NCI-H510A (cell line): ENCODE results near the gene DBF4B.
A peak's percentile ranks its signal among the peaks of the same experiment; 100 is the strongest.
"Not testable (repeated sequence)": the region's sequence is repeated elsewhere in the genome, so short reads cannot be mapped to it uniquely, and the experiment has no call there.

ENCODE experiments used
- DNase-seq: peaks from one replicate; lab custom pipeline; 2025; lab: John Stamatoyannopoulos, UW

Gene DBF4B

DNA sequence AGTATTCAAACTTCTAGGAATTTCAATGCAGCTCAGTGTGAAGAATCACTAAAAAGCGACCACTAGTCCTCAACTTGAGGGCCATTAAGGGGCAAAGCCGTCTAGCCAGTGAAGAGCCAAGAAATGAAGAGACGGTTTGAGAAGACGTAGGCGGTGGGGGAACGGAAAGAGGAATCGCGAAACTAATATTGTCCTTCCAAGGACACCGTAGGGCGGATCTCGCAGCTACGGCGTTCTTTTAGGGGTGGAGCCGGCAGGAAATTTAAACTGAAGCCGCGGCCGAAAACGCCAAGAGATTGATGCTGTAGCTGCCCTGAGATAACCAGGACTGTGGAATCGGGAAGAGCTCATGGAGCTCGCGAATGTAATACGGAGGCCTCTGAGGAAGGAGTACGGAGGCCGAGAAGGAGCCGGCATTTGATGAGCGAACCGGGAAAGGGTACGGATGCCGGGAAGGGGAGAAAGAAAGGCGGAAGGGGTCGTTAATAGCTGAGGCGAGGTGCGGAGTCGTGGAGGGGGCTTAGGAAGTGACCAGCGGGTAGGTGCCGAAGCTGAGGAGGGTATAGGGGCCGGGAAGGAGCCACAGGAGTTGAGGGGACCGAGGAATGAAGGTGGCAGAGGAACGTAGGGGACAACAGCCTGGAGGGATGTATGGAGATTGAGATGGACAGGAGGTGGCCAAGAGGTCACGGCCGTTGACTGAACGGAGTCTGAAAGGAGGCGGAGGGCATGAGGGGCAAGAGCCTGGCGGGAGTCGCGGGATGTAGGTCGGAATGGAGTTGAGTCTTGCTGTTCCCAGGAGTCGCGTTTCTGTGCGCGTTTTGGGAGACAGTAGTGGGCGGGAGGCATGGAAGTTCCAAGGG is at the start of gene DBF4B:
TSS of gene DBF4B (plus strand) at position 265 of the 863 bp plus-strand sequence. CDS start at position 421, 156 bp downstream.
- peak; percentile 80 for DNase-seq

- DNase-seq, result no peak
Observed at GRCh38 chr17:44661835-44662234, 46.6 kb upstream of the DBF4B start.

DNA sequence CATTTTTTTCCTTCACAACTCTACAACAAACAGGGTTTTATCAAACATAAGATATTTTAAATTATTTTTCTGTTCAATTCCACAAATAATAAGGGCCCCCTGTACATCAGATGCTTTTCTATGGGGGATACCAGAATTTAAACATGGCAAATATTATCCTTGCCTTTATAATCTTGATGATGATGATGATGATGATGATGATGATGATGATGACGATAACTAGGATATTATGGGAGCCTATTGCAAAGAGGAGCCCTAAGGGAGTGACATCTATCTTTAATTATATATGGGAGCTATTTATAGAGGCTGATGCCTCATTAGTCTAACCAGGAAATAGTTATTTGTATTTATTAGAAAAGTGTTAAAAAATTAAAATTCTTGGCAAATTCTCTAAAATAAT is 45.4 kb upstream of the DBF4B start:
- no peak for DNase-seq

GRCh38 chr17:44664867-44665266 is 43.6 kb upstream of the DBF4B start:
- DNase-seq, result no peak

GRCh38 chr17:44666006-44666405 is 42.5 kb upstream of the DBF4B start:
- DNase-seq, result no peak

DNA sequence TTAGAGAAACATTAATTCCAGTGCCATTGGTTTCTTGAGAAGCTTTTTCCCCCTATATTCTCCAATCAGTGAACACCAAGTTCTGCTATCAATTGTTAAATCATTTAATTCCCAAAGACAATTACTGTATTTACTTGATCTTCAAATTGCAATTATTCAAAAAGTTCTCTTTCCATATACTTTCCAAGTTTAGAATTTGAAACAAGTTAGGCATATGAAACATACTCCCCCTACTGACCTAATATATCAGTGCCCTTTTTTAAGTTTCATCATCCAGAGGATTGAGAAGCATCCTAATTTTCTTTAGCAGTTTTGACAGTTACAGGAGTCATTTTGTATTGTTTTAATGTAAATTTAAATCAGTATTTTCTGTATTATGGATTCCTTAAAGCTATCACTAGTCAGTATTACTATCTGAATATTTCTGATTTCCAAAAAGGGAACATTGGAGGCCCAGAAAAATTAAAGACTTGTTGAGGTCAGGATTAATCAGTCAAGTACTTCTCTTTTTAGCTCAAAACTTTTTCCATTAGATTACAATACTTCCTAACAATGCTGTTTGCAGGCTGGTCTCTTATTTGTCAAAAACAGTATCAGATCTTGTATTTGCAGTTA is 35.9 kb upstream of the DBF4B start:
- no peak for DNase-seq

DNA sequence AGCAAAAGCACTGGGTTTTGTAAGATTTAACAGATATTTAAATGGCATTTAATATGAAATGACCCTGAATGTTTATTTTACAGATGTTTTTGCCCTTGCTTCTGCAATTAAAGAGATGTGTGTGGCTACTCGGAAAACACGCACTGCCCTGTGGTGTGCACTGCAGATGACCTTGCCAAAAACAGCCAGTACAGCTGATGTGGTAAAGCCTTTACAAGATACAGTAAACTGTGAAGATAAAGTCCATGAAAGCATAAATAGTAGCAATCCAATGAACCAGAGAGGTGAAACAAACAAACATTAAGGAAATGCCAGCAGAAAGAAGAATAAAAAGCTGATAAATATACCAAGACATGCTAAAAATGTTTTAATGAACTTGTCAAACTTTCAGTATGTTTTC is 34.6 kb upstream of the DBF4B start:
- no peak for DNase-seq

- no peak for DNase-seq
Observed at GRCh38 chr17:44677136-44677535, 31.3 kb upstream of the DBF4B start.

DNA sequence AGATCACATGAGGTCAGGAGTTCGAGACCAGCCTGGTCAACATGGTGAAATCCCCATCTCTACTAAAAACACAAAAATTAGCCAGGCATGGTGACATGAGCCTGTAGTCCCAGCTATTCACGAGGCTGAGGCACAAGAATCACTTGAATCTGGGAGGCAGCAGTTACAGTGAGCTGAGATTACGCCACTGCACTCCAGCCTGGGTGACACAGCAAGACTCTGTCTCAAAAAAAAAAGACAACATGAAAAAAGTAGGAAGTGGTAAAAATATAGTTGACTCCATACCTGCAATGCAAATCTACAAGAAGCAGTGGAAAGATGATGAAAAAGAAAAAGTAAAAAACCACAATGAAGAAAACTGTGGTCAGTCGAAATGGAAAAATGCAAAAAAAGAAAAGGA is 25.2 kb upstream of the DBF4B start:
- not testable (repeated sequence) for DNase-seq

GRCh38 chr17:44687756-44688155 is 20.7 kb upstream of the DBF4B start:
- no peak for DNase-seq

- DNase-seq, result no peak
Observed at GRCh38 chr17:44688200-44688599, 20.3 kb upstream of the DBF4B start.

DNA sequence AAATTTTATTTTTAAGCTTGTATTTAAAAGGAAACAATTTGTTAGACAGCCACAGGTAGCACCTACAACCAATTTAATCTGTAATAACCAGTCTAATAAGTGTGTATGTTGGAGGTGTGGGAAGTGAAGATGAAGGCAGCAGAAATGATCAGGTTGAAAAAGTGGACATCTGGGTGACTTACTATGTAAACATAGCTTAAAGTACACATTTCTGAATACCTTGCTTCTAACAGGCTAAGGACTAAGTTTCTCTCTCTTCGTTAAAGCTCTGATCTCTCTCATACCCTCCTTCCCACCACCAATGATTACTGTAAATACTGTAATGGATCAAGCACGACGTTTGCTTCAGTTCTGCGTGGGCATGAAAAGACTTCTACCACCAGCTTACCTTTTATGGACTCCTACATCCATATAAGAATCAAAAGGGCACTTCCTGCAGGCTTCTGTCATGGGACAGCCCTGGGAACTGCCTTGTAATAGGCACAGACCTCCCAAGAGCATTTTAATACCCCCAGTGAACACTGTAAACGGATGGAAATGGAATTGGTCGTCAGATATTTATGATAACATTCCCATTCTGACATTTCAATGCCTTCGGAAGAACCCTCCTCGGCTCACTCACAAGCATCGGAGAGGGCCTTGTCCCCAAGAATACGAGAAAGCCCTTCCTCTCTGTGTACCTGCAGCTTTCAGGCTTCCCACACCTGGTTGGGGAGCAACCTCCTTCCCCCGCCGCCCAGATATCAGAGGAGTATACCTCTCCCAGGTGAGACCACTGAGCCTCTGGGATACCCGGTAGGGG is 19.6 kb upstream of the DBF4B start:
- no peak for DNase-seq

DNA sequence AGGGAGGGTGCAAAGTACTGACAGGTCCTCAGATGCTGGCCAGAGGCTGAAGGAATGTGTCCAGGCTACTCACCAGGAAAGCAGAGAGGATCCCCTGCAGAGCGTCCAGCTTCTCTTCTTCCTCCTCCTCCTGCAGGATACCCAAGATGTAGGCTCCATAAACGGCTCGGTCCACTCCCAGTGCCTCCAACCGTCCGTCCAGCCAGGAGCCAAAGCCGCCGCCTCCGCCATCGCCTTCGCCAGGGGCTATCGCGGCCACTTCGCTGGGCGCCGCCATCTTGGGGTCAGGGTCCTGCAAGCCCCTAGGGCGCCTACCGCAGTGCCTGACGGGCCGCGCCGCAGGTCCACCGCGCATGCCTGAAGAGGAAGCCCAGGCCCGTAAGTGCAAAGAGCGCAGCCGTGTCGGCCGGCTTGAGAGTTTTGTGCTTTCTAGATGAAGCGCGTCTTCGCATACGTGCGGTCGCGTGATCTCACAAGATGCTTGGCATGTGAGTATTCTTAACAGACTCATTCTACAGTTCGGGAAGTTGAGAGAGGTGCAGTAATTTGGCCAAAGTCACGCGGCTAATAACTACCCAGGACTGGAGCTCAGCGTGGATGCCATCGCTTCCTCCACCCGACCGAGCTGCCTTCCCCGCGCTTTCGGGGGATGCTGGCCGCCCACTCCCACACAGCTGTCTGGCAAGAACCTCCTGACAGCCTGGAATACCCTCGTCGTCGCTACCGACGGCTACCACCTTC is 18.8 kb upstream of the DBF4B start, which contains the start of gene CCDC43:
TSS of gene CCDC43 (minus strand) at position 300 of the 741 bp plus-strand sequence. CDS start at position 277, 23 bp downstream.
- peak; percentile 39 for DNase-seq

DNA sequence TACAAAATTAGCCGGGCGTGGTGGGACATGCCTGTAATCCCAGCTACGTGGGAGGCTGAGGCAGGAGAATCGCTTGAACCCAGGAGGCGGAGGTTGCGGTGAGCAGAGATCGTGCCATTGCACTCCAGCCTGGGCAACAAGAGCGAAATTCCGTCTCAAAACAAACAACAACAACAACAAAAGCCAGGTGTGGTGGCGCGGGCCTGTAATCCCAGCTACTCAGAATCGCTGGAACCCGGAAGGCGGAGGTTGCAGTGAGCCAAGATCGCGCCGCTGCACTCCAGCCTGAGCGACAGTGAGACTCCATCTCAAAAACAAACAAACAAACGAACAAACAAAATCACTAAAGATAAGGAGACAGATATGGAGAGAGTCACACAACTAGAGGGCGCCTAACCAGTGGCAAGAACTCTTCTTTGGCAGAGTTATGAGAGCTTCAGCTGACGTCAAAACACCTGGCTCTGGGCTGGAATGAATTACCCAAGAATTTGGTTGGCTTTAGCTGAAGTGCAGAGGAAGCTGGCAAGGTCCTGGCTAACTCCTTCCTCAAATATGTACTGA is 17.6 kb upstream of the DBF4B start:
- not testable (repeated sequence) for DNase-seq

DNA sequence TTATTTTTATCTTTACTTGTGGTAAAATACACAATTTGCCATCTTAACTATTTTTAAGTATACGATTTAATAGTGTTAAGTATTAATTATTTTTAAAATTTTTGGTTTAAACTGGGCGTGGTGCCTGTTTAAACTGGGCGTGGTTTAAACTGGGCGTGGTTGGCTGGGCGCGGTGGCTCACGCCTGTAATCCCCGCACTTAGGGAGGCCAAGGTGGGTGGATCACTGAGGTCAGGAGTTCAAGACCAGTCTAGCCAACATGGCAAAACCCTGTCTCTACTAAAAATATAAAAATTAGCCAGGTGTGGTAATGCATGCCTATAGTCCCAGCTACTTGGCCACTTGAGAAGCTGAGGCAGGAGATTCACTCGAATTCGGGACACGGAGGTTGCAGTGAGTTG is 14.9 kb upstream of the DBF4B start:
- no peak for DNase-seq

- not testable (repeated sequence) for DNase-seq
Observed at GRCh38 chr17:44700288-44700687, 8.2 kb upstream of the DBF4B start.

GRCh38 chr17:44707755-44708400 is 587 bp upstream of the DBF4B start:
- DNase-seq, result no peak

GRCh38 chr17:44719444-44719843 is 11.0 kb downstream of the DBF4B start:
- DNase-seq, result no peak

- DNase-seq, result no peak
Observed at GRCh38 chr17:44722254-44722653, 13.8 kb downstream of the DBF4B start.

DNA sequence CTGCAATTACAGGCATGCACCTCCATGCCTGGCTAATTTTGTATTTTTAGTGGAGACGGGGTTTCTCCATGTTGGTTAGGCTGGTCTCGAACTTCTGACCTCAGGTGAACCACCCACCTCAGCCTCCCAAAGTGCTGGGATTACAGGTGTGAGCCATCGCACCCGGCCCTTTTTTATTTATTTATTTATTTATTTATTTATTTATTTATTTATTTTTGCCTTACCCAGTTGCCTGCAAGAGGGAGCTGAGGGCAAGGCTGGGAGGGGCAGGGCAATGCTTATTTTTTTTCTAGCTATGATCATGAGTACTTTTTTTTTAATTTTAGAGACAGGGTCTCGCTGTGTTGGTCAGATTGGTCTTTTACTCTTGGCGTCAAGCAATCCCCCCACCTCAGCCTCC is 17.7 kb downstream of the DBF4B start:
- not testable (repeated sequence) for DNase-seq

DNA sequence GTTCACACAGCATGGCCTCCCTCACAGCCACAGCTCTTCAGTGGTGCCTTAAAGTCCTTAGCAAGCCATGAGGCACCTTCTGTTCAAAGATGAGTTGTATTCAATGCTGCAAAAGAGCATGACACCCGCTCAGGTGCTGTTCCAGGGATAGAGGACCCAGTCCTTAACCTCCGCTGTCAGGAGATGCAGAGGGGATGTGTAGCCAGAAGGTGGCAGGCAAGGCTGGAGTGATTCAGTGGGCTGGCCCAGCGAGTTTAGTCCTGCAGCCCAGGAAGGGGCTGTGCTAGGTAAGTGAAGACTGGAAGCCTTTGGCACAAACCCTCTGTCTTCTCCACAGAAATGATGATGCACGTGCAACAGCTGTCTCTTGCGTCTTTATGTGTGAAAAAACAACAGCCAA is 25.3 kb downstream of the DBF4B start:
- no peak for DNase-seq
